OCI-LY7 (cell line): ENCODE results near the gene SLC27A1. TPM values are rescaled to one million over a fixed set of nuclear protein-coding genes. Genes with fewer than 3 reads are reported as not detected.

Source experiments
- BruUV-seq: library from RNA; stranded (reverse); fragments of 400-500 nt; replicated peaks from 2 replicates; lab custom pipeline; 2021; lab: Mats Ljungman, UMichigan
- CTCF ChIA-PET: fragments of 300-600 bp; sonication (Branson Sonifier 250); formaldehyde crosslinking; loops from one replicate; lab custom pipeline; 2022; ENCODE audit warnings: antibody characterized with exemption; ENCODE audit not compliant: unreplicated experiment; lab: Charles Lee
- POLR2A ChIA-PET: fragments of 300-600 bp; sonication (Branson Sonifier 250); formaldehyde crosslinking; loops from one replicate; lab custom pipeline; 2022; ENCODE audit warnings: antibody characterized with exemption; lab: Charles Lee
- DNase-seq: peaks from one replicate; pipeline ENCODE4 v3.0.0-alpha.2; 2015; ENCODE audit warnings: low spot score
- H2AFZ ChIP-seq: fragments of 200-600 bp; sonication (generic), shearing (Covaris generic); 2 replicates; pipeline ENCODE4 v1.6.1; 2014; ENCODE audit warnings: mild to moderate bottlenecking, antibody characterized with exemption, low read length, moderate library complexity
- H3K27ac ChIP-seq: fragments of 200-600 bp; sonication (generic); 2 replicates; pipeline ENCODE4 v1.5.1; 2014; ENCODE audit warnings: mixed run types, low read depth, mild to moderate bottlenecking, moderate library complexity, low read length, inconsistent platforms; ENCODE audit not compliant: poor library complexity, severe bottlenecking
- H3K36me3 ChIP-seq: fragments of 200-600 bp; sonication (generic); 2 replicates; pipeline ENCODE4 v1.6.1; 2014; ENCODE audit warnings: mild to moderate bottlenecking, antibody characterized with exemption, low read length, moderate library complexity, mixed read lengths; ENCODE audit not compliant: insufficient read depth
- H3K4me1 ChIP-seq: fragments of 200-600 bp; sonication (generic); 2 replicates; pipeline ENCODE4 v1.5.1; 2014; ENCODE audit warnings: mild to moderate bottlenecking, low read length; ENCODE audit not compliant: insufficient read depth, poor library complexity, severe bottlenecking
- H3K4me2 ChIP-seq: fragments of 200-600 bp; sonication (generic); 2 replicates; pipeline ENCODE4 v1.6.1; 2014; ENCODE audit warnings: mild to moderate bottlenecking, low read length
- H3K4me3 ChIP-seq: fragments of 200-600 bp; sonication (generic); 2 replicates; pipeline ENCODE4 v1.5.1; 2014; ENCODE audit warnings: mild to moderate bottlenecking, low read depth, low read length; ENCODE audit not compliant: poor library complexity, severe bottlenecking
- H3K79me2 ChIP-seq: fragments of 200-600 bp; sonication (generic); 2 replicates; pipeline ENCODE4 v1.6.1; 2016; ENCODE audit warnings: low read depth, mild to moderate bottlenecking, low read length, moderate library complexity, mixed read lengths; ENCODE audit not compliant: insufficient read depth
- H3K9me2 ChIP-seq: fragments of 200-600 bp; sonication (generic); 2 replicates; pipeline ENCODE4 v1.6.1; 2016; ENCODE audit warnings: mild to moderate bottlenecking, low read length, mixed read lengths; ENCODE audit not compliant: insufficient read depth
- H3K9me3 ChIP-seq: fragments of 200-600 bp; sonication (generic); 2 replicates; pipeline ENCODE4 v1.6.1; 2014; ENCODE audit warnings: mild to moderate bottlenecking, mixed run types, low read length, mixed read lengths
- H4K20me1 ChIP-seq: fragments of 200-600 bp; sonication (generic); 2 replicates; pipeline ENCODE4 v1.6.1; 2014; ENCODE audit warnings: mild to moderate bottlenecking, antibody characterized with exemption, low read length, moderate library complexity, mixed read lengths; ENCODE audit not compliant: insufficient read depth
- EZH2phosphoT487 ChIP-seq: fragments of 200-600 bp; sonication (generic); IDR thresholded peaks from 2 replicates; pipeline ENCODE4 v1.6.1; 2018; ENCODE audit warnings: low read depth, borderline replicate concordance, mild to moderate bottlenecking, mixed run types, antibody characterized with exemption, low read length, moderate library complexity, mixed read lengths
- intact Hi-C: fragments of 100-400 bp; cut with micrococcal nuclease; formaldehyde crosslinking; loops from one replicate; pipeline ENCODE4 v1.10.0; 2022; ENCODE audit not compliant: unreplicated experiment
- total RNA-seq, 2 experiments: library from RNA; depleted of rRNA in 1 of 2; stranded (reverse); fragments of >200 nt in 1 of 2; shearing (Covaris generic) in 1 of 2; gene quantifications; 2 replicates each; pipeline ENCODE4 v1.2.3, GENCODE V29; 2014 to 2022
- TF ChIP-seq, protein P1 (sequence below): fragments of 200-600 bp; sonication (generic); conservative IDR thresholded peaks from 2 replicates; pipeline ENCODE4 v1.5.1; 2014; ENCODE audit warnings: mild to moderate bottlenecking, antibody characterized with exemption, low read length, moderate library complexity, mixed read lengths

SLC27A1 gene
- total RNA-seq, 2 experiments from 2014 or later: 2.5 to 3.2 TPM

DNA sequence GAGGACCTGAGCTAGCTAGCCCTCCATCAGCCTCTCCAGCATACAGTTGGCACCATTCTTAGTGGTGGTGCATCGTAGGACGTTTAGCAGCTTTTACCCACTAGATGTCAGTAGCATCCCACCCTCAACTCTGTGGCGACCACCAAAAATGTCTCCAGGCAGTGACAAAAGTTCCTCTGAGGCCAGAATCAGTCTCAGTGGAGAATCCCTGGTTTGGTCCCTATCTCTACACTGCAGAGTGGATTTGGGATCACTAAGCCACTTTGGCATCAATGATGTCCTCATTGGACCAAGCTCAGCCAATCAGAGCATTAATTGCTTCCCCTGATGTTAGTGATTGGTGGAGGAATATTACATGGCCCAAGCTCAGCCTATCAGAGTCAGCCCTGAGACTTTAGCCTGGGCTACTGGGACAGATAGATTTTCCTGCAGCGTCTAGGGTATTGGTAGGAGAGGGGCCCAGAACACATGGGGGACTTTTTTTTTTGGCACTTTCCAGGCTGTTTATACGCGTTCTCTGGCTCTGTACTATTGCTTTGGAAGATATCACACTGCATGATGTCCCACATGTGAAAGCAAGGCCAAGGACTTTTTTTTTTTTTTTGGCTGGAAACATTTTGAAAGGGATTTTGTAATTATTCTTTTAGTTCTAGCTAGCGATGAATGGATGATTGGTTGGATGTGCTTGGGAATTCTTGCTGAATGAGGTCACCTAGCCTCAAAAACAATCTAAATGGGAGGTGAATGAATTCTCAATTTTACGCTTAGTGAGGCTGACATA is 28.9 kb upstream of the SLC27A1 start:
- H4K20me1 ChIP-seq: no peaks in the 10 kb centered on the region
- TF ChIP-seq EZH2phosphoT487: no peak
- TF ChIP-seq, protein P1, sequence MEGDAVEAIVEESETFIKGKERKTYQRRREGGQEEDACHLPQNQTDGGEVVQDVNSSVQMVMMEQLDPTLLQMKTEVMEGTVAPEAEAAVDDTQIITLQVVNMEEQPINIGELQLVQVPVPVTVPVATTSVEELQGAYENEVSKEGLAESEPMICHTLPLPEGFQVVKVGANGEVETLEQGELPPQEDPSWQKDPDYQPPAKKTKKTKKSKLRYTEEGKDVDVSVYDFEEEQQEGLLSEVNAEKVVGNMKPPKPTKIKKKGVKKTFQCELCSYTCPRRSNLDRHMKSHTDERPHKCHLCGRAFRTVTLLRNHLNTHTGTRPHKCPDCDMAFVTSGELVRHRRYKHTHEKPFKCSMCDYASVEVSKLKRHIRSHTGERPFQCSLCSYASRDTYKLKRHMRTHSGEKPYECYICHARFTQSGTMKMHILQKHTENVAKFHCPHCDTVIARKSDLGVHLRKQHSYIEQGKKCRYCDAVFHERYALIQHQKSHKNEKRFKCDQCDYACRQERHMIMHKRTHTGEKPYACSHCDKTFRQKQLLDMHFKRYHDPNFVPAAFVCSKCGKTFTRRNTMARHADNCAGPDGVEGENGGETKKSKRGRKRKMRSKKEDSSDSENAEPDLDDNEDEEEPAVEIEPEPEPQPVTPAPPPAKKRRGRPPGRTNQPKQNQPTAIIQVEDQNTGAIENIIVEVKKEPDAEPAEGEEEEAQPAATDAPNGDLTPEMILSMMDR: peak; percentile 79
- no peak overlapping the region for H3K4me2 ChIP-seq
- no peaks in the 10 kb centered on the region for H3K9me2 ChIP-seq
- no peaks in the 10 kb centered on the region for H3K79me2 ChIP-seq
- no peak overlapping the region for H3K27ac ChIP-seq
- peak; percentile 59 for DNase-seq
- no peak overlapping the region for H2AFZ ChIP-seq
- no peaks in the 10 kb centered on the region for H3K4me1 ChIP-seq
- no TSS peak for BruUV-seq
- intact Hi-C loops: no loop called here
- no peak overlapping the region for H3K4me3 ChIP-seq
- peaks cover 6% of the 10 kb centered on the region; the same call in 1 of the 2 replicates for H3K9me3 ChIP-seq
- H3K36me3 ChIP-seq: no peaks in the 10 kb centered on the region
- POLR2A ChIA-PET: interaction anchor here (0.6 kb wide), 2 partner anchors 86 to 362 kb away, joined by 3 to 4 read pairs; no protein-coding TSS in a partner anchor
- CTCF ChIA-PET: interaction anchor here (0.6 kb wide), 1 partner anchor 109 kb away, joined by 3 read pairs; no protein-coding TSS in a partner anchor

DNA sequence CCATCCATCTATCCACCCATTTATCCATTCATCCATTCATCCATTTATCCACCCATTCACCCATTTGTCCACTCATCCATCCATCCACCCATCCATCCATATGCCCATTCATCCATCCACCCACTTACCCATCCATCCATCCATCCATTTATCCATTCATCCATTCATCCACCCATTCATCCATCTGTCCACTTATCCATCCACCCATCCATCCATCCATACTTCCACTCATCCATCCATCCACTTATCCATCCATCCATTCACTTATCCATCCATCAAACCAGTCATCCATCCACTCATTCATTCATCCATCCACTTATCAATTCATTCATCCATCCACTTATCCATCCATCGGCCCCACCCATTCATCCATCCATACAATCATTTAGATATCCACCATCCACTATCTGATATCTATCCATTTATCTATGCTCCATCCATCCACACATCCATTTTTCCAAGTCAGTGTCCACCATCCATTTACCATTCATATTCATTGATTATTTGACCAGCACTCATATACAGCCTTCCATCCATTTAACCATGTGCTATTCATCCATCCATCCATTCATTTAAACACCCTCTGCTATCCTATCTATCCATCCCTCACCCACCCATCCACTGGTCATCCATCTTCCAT is 24.7 kb upstream of the SLC27A1 start:
- H3K79me2 ChIP-seq: no peaks in the 10 kb centered on the region
- no peaks in the 10 kb centered on the region for H4K20me1 ChIP-seq
- no TSS peak for BruUV-seq
- H2AFZ ChIP-seq: no peak overlapping the region
- H3K9me3 ChIP-seq: peaks cover 6% of the 10 kb centered on the region; the same call in 1 of the 2 replicates
- ChIA-PET POLR2A (no interaction called here), CTCF (no interaction called here)
- TF ChIP-seq, protein P1: no peak
- TF ChIP-seq EZH2phosphoT487: no peak
- no peaks in the 10 kb centered on the region for H3K36me3 ChIP-seq
- intact Hi-C loops: no loop called here
- no peak overlapping the region for H3K4me3 ChIP-seq
- peaks cover 4% of the 10 kb centered on the region for H3K4me1 ChIP-seq
- H3K9me2 ChIP-seq: no peaks in the 10 kb centered on the region
- no peak overlapping the region for H3K4me2 ChIP-seq
- H3K27ac ChIP-seq: no peak overlapping the region
- no peak for DNase-seq
